H1 (cell line): ENCODE measurements around the gene DLK1. TPM values are rescaled to one million over a fixed set of nuclear protein-coding genes. Genes with fewer than 3 reads are reported as not detected.

Experiments
- BRCA1 ChIP-seq: IDR thresholded peaks from 2 replicates; pipeline ENCODE4 v1.6.1; 2012; ENCODE audit warnings: low read depth, low read length, improper control_type of control experiment
- MAFK ChIP-seq: IDR thresholded peaks from 2 replicates; pipeline ENCODE4 v1.6.1; 2012; ENCODE audit warnings: low read depth, mild to moderate bottlenecking, improper control_type of control experiment, low read length
- MAX ChIP-seq: IDR thresholded peaks from 2 replicates; pipeline ENCODE4 v1.6.1; 2012; ENCODE audit warnings: inconsistent platforms
- RAD21 ChIP-seq, 2 experiments: IDR thresholded peaks in 1 of 2; conservative IDR thresholded peaks in 1 of 2; 2 replicates each; pipeline ENCODE4 v1.6.1; 2011; ENCODE audit warnings: low read depth in 2 of 2, low read length in 2 of 2, improper control_type of control experiment in 1 of 2, inconsistent platforms in 1 of 2, mild to moderate bottlenecking in 1 of 2, moderate library complexity in 1 of 2
- TAF1 ChIP-seq: IDR thresholded peaks from 2 replicates; pipeline ENCODE4 v1.6.1; 2011; ENCODE audit warnings: mild to moderate bottlenecking, low read depth, low read length
- TEAD4 ChIP-seq: IDR thresholded peaks from 2 replicates; pipeline ENCODE4 v1.6.1; 2012; ENCODE audit warnings: low read depth, low read length, inconsistent platforms, mixed read lengths
- USF2 ChIP-seq: IDR thresholded peaks from 2 replicates; pipeline ENCODE4 v1.6.1; 2011; ENCODE audit warnings: low read length, improper control_type of control experiment
- polyA plus RNA-seq, 7 experiments: library from polyadenylated mRNA; depleted of rRNA in 3 of 7; stranded (reverse) in 5 of 7; unstranded in 2 of 7; fragments of >200 nt in 5 of 7; fragments of 200-250 nt in 2 of 7; gene quantifications; 1 replicate in 5 of 7; 2 replicates in 1 of 7; 4 replicates in 1 of 7; pipeline versions ENCODE4 v1.2.1 to v1.2.3, GENCODE V29; 2011 to 2013; ENCODE audit warnings: missing spikeins in 2 of 7, mixed read lengths in 2 of 7
- total RNA-seq: library from RNA; stranded (reverse); fragmentation: NEBNext Ultra II Directional; extraction: Animal tissue kit (Norgen Biotek cat#: 25700); gene quantifications from 2 replicates; pipeline ENCODE4 v1.2.1, GENCODE V29; 2021

Gene DLK1
- total and polyA plus RNA-seq, 2 of the 8 experiments (the other 6 are each of a cell fraction or from before 2014, with no cell fraction given), result 1.3 to 2.4 TPM

- TF ChIP-seq BRCA1, result no peak
- TF ChIP-seq RAD21 (IDR thresholded peaks at IDR 0.05 in 1 of 2, conservative IDR thresholded peaks at IDR 0.05 in 1 of 2; ENCODE audit: low read depth in 2 of 2, low read length in 2 of 2), result no peak
- TF ChIP-seq USF2, result no peak
- no peak for TF ChIP-seq MAX
- no peak for TF ChIP-seq TEAD4
- TF ChIP-seq MAFK, result no peak
- TF ChIP-seq TAF1, result no peak
These were observed 33.7 kb upstream of the DLK1 start (continued) for GRCh38 chr14:100692859-100693558.
